Activated T-cell treated with anti-CD3 and anti-CD28 coated beads, Interleukin-2, amount 50 U/mL, for 1 hour (primary cell): ENCODE measurements around the gene DNAH8.
"Not testable (repeated sequence)": the region's sequence is repeated elsewhere in the genome, so short reads cannot be mapped to it uniquely, and the experiment has no call there.

Source experiments
- DNase-seq: peaks from one replicate; pipeline ENCODE4 v3.0.0-alpha.2; 2020

The DNAH8 gene

GRCh38 chr6:38910207-38910606 lies 195.1 kb downstream of the DNAH8 start:
- no peak for DNase-seq

- no peak for DNase-seq
These were observed 197.3 kb downstream of the DNAH8 start for GRCh38 chr6:38912378-38912777.

GRCh38 chr6:38915205-38915925 lies 200.3 kb downstream of the DNAH8 start:
- no peak for DNase-seq

DNA sequence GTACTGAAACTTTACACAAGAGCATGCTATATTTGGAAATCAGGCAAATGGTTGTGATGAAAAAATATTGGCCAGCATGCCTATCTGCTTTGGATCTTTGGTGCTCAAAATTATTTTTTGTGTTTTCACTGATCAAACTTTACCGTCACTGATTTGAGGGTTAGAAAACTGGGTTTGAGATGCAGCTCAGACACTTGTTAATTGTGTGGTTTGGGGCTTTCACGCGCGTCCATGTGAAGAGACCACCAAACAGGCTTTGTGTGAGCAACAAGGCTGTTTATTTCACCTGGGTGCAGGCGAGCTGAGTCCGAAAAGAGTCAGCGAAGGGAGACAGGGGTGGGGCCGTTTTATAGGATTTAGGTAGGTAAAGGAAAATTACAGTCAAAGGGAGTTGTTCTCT lies 206.4 kb downstream of the DNAH8 start:
- not testable (repeated sequence) for DNase-seq

- no peak for DNase-seq
These were observed 209.8 kb downstream of the DNAH8 start for GRCh38 chr6:38924791-38925509.

- no peak for DNase-seq
These were observed 214.4 kb downstream of the DNAH8 start for GRCh38 chr6:38929560-38929959.

- DNase-seq, result no peak
These were observed 218.3 kb downstream of the DNAH8 start for GRCh38 chr6:38933426-38933825.

- DNase-seq, result no peak
These were observed 219.9 kb downstream of the DNAH8 start for GRCh38 chr6:38935051-38935450.

DNA sequence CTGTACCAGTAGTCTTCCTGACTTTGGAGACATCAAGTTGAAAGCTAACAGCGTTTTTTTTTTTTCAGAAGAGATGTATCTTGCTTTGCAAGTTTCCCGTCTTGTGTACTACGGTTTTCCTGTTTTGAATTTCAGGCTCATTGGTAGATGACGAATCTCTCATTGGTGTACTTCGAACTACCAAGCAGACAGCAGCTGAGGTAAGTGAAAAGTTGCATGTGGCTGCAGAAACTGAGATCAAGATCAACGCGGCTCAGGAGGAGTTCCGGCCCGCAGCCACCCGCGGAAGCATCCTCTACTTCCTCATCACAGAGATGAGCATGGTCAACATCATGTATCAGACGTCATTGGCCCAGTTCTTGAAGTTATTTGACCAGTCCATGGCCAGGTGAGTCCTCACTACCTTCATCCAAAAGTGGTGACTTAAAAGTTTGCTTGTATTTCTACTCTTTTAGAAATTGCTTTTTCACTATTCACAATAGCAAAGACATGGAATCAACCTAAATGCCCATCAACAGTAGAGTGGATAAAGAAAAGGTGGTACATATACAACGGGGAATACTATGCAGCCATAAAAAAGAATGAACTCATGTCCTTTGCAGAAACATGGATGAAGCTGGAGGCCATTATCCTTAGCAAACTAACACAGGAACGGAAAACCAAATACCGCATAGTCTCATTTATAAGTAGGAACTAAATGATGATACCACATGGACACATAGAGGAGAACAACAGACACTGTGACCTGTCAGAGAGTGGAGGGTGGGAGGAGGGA lies 222.9 kb downstream of the DNAH8 start:
- DNase-seq, result no peak

DNA sequence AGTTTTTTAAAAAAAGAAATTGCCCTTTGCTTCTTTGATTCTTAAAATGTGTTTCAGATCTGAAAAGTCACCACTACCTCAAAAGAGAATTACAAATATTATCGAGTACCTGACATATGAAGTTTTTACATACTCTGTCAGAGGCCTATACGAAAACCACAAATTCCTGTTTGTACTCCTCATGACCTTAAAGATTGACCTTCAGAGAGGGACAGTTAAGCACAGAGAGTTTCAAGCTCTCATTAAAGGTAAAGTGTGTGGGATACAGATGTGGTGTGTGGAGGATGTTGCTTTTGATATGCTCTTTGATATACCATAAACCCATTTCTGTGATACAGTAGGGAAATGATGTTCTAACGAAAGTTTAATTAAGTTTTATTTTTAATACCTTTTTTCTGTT lies 223.6 kb downstream of the DNAH8 start:
- no peak for DNase-seq

DNA sequence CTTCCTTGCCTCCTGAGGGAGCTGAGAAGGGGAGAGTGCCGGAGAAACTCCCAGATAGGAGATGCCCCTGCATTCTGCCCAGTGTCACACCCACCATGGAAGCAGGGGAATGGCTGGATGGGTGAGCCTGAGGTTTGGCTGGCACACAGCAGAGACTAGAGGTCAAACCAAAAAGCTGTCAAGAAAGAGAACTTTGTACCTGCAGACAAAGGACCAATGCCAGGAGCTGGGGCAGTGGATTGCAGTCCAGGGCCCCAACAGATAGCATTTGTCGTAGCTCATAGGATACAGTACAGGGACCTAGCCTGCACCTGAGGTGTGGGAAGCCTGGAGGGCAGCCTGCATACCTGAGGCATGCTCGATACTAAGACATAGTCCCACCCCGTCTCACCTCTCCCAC lies 227.3 kb downstream of the DNAH8 start:
- no peak for DNase-seq

DNA sequence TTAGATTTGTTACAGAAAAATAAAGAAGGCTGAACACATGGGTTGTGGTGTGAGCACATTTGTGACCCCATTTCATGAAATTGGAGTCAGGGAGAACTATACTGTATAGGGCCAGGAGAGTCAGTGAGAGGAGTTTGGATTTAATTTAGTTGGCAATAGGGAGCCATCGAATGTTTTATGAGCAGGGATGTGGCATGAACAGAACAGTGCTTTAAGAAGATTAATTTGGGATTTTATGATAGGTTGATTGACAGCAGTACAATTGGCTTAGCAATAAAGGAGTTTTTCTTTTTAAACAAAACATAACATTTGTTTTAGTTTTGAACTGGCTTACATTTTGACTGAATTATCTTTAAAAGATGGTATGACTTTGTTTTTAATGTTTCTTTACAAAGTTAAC lies 227.9 kb downstream of the DNAH8 start:
- no peak for DNase-seq

DNA sequence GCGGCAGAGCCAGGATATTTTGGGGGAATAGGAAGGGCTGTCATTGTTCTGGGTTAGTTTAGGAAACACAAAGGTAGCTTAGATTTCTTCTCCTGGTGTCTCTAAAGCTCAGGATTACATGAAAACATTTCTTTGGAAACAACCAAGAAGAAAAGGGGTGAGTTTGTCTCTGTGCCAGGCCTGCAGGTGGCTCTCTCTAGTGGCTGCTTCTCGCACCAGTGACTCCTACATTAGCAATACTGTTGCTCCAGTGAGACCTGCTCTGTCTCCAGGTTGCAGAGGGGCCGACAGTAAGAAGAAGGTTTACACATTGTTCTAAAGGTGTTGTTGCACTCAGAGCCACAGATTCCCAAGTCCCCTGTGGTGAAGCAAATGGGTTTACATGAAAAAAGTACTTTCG lies 228.9 kb downstream of the DNAH8 start:
- no peak for DNase-seq

- no peak for DNase-seq
These were observed 229.7 kb downstream of the DNAH8 start for GRCh38 chr6:38944655-38945279.

DNA sequence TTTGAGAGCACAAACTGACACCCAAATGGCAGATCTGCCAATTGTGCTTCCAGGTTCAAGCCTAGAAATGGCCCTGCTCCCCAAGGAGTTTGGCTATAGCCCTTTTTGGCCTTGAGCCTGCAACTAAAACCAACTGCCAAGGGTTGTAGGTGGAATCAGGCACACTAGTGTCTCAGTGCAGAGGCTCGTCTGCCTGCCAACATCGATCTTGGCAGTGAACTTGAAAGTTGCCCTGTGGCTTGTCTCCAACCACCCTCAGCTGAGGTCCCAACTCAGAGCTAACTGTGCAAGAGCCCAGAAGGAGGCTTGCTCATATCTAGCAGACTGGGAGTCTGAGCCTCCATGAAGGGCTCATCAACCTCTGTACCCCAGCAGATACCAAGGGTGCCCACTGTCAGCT lies 240.8 kb downstream of the DNAH8 start:
- DNase-seq, result no peak

GRCh38 chr6:38957426-38957825 lies 242.3 kb downstream of the DNAH8 start:
- no peak for DNase-seq

- DNase-seq, result no peak
These were observed 244.0 kb downstream of the DNAH8 start for GRCh38 chr6:38959138-38959537.

- no peak for DNase-seq
These were observed 253.6 kb downstream of the DNAH8 start for GRCh38 chr6:38968702-38969149.

DNA sequence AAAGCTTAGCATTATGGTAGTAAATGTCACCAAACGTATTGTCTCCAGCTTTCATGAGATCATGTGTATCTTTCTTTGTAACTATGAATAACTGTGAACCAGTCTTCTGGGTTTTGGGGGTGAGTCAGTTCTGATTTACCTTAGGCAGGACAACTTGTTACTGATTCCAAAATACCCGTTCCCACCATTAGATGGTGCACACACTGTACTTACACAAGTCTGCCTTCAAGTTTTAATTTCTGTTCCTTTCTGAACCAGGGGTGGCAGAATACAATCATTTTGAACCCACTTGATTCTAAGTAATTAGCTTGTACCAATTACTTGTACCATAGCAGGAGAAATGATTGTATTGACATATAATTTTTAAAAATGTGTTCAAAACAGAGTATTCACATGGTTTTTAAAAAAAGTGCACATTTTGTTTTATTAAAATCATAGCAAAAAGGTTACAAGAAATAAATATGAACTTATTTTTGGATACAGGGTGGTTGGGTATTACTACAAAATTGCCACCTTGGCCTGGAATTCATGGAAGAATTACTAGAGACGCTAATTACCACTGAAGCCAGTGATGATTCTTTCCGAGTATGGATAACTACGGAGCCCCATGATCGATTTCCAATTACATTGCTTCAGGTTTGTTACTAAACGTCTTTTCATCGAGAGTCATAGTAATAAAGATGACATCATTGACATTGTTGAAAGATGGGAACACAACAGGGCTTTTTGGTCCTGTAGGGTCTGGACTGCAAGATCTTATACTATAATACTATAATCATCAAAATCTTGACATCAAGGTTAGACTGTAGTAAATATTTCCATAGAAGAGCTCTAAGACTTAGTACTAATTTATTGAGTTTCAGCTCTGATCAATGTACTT lies 258.3 kb downstream of the DNAH8 start:
- DNase-seq, result no peak

DNA sequence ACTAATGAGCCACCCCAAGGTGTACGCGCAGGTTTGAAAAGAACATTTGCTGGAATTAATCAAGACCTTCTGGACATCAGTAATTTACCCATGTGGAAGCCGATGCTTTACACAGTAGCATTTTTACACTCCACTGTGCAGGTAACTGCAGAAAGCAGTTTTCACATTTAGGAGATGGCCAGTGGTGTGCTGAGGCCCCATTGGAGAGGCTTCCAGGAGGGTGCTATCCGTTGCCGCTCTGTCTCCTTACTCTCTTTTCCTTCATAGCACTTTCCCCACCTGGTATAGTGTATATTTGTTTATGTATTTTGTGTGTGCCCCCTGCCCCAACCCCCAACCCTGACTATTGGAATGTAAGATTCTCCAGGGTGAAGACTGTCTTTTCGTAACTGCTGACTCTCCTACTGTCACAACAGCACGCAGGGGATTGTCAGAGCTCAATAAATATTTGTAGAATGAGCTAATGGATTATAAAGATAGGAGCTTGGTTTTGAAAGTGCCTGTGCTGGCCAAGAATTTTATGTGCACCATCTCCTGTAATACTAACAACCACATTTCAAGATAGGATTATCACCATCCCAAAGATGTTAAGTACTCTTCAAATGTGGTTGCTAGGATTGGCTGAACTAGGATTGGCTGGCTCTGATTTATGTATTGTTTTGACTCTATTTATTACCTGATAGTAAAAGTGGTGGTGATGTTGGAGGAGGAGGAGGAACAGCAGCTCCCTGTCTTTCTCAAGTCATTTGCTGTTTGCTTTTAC lies 259.5 kb downstream of the DNAH8 start:
- DNase-seq, result no peak

DNA sequence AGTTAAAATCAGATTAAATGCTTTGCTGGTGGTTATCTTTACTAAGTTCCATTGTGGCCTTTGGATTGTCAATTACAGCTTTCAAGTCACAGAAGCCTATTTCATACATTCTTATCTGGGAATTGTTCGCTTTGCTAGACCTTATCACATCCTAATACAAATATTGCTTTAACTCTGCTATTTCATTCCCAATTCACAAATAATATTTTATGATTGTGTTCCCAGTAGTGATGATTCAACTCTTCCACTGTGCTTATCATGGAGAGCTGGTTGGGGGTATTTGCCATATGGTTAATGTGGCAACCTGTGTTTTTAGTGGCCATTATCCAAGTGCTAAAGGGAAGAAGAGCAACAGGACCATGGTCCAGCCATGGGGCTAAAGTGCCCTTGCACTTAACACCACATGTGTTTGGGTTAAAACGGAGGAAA lies 260.5 kb downstream of the DNAH8 start:
- no peak for DNase-seq
